ENCODE results near the gene HIBADH.

Gene HIBADH

GRCh38 chr7:27685893-27686292, 23.2 kb upstream of the HIBADH start:
- no peaks in the 10 kb centered on the region for H3K79me2 ChIP-seq (ENCODE audit: insufficient read depth, low read length)
- H3K27me3 ChIP-seq (ENCODE audit: insufficient read depth, low read length, poor library complexity, severe bottlenecking) = no peaks in the 10 kb centered on the region
- no peaks in the 10 kb centered on the region for H4K20me1 ChIP-seq (ENCODE audit: insufficient read depth, low read length, poor library complexity, severe bottlenecking)
- peaks cover 9% of the 10 kb centered on the region for H3K4me1 ChIP-seq (ENCODE audit: insufficient read depth, low read length, poor library complexity, severe bottlenecking)
- peak overlapping the region; percentile 25; the same call in 1 of the 2 replicates for H2AFZ ChIP-seq (ENCODE audit: low read length)
- H3K36me3 ChIP-seq (ENCODE audit: insufficient read depth, low read length) = no peaks in the 10 kb centered on the region
- no peak overlapping the region for H3K4me2 ChIP-seq (ENCODE audit: low read depth, low read length, poor library complexity, severe bottlenecking)
- no peaks in the 10 kb centered on the region for H3F3A ChIP-seq (ENCODE audit: low read depth)
- H3K9me2 ChIP-seq (replicated peaks; ENCODE audit: low read depth, low read length) = no peaks in the 10 kb centered on the region
- H3K4me3 ChIP-seq (ENCODE audit: low read length, poor library complexity, severe bottlenecking) = no peak overlapping the region
- TF ChIP-seq CTCF (conservative IDR thresholded peaks at IDR 0.05; ENCODE audit: low read length) (no peak), EZH2phosphoT487 (IDR thresholded peaks at IDR 0.05; ENCODE audit: borderline replicate concordance) (no peak)
- H3K9ac ChIP-seq (ENCODE audit: low read depth, low read length, poor library complexity, severe bottlenecking) = no peak overlapping the region
- no peaks in the 10 kb centered on the region for H3K9me3 ChIP-seq (ENCODE audit: insufficient read depth, low read depth, low read length)

- no peaks in the 10 kb centered on the region for H3K27me3 ChIP-seq (ENCODE audit: insufficient read depth, low read length, poor library complexity, severe bottlenecking)
- H3K4me3 ChIP-seq (ENCODE audit: low read length, poor library complexity, severe bottlenecking) = no peak overlapping the region
- H2AFZ ChIP-seq (ENCODE audit: low read length) = no peak overlapping the region
- TF ChIP-seq CTCF (conservative IDR thresholded peaks at IDR 0.05; ENCODE audit: low read length) = no peak
- H3K9me3 ChIP-seq (ENCODE audit: insufficient read depth, low read depth, low read length) = no peaks in the 10 kb centered on the region
- H3K36me3 ChIP-seq (ENCODE audit: insufficient read depth, low read length) = no peaks in the 10 kb centered on the region
- no peaks in the 10 kb centered on the region for H3K9me2 ChIP-seq (replicated peaks; ENCODE audit: low read depth, low read length)
- H3K9ac ChIP-seq (ENCODE audit: low read depth, low read length, poor library complexity, severe bottlenecking) = no peak overlapping the region
- no peaks in the 10 kb centered on the region for H3K79me2 ChIP-seq (ENCODE audit: insufficient read depth, low read length)
- H3K4me2 ChIP-seq (ENCODE audit: low read depth, low read length, poor library complexity, severe bottlenecking) = no peak overlapping the region
- H3K4me1 ChIP-seq (ENCODE audit: insufficient read depth, low read length, poor library complexity, severe bottlenecking) = peaks cover 6% of the 10 kb centered on the region
- no peaks in the 10 kb centered on the region for H4K20me1 ChIP-seq (ENCODE audit: insufficient read depth, low read length, poor library complexity, severe bottlenecking)
- no peaks in the 10 kb centered on the region for H3F3A ChIP-seq (ENCODE audit: low read depth)
These were observed 22.5 kb upstream of the HIBADH start for GRCh38 chr7:27685209-27685608.

- H3K4me3 ChIP-seq (ENCODE audit: low read length, poor library complexity, severe bottlenecking) = no peak overlapping the region
- no peaks in the 10 kb centered on the region for H3K79me2 ChIP-seq (ENCODE audit: insufficient read depth, low read length)
- H3F3A ChIP-seq (ENCODE audit: low read depth) = no peaks in the 10 kb centered on the region
- H3K9me3 ChIP-seq (ENCODE audit: insufficient read depth, low read depth, low read length) = no peaks in the 10 kb centered on the region
- no peaks in the 10 kb centered on the region for H3K4me1 ChIP-seq (ENCODE audit: insufficient read depth, low read length, poor library complexity, severe bottlenecking)
- TF ChIP-seq CTCF (conservative IDR thresholded peaks at IDR 0.05; ENCODE audit: low read length) (no peak), EZH2phosphoT487 (IDR thresholded peaks at IDR 0.05; ENCODE audit: borderline replicate concordance) (no peak)
- no peaks in the 10 kb centered on the region for H3K27me3 ChIP-seq (ENCODE audit: insufficient read depth, low read length, poor library complexity, severe bottlenecking)
- no peak overlapping the region for H3K9ac ChIP-seq (ENCODE audit: low read depth, low read length, poor library complexity, severe bottlenecking)
- no peaks in the 10 kb centered on the region for H3K9me2 ChIP-seq (replicated peaks; ENCODE audit: low read depth, low read length)
- H2AFZ ChIP-seq (ENCODE audit: low read length) = no peak overlapping the region
- H3K36me3 ChIP-seq (ENCODE audit: insufficient read depth, low read length) = no peaks in the 10 kb centered on the region
- H3K4me2 ChIP-seq (ENCODE audit: low read depth, low read length, poor library complexity, severe bottlenecking) = no peak overlapping the region
- H4K20me1 ChIP-seq (ENCODE audit: insufficient read depth, low read length, poor library complexity, severe bottlenecking) = no peaks in the 10 kb centered on the region
These were observed 21.8 kb upstream of the HIBADH start for GRCh38 chr7:27684491-27684890.

Measured in Loucy (cell line).